B cell (primary cell): ENCODE measurements around the gene MEF2C. TPM values are rescaled to one million over a fixed set of nuclear protein-coding genes. Genes with fewer than 3 reads are reported as not detected.

ENCODE experiments used
- ATAC-seq: fragments of 200-7000 bp; cut with Tn5 transposase; one replicate; pipeline ENCODE4 v1.10.0; 2021; ENCODE audit warnings: low read depth, mild to moderate bottlenecking, moderate number of reproducible peaks, moderate library complexity
- CTCF ChIA-PET: fragments of 350-600 bp; sonication (Branson Sonifier 250); formaldehyde crosslinking; loops from one replicate; lab custom pipeline; 2021; ENCODE audit warnings: antibody characterized with exemption, inconsistent platforms; lab: Charles Lee
- POLR2A ChIA-PET: fragments of 350-600 bp; sonication (Branson Sonifier 250); formaldehyde crosslinking; loops from one replicate; lab custom pipeline; 2021; ENCODE audit warnings: antibody characterized with exemption; lab: Charles Lee
- DNase-seq: peaks from one replicate; pipeline ENCODE4 v3.0.0; 2013
- H2AFZ ChIP-seq: 2 replicates; pipeline ENCODE4 v1.6.1; 2012; ENCODE audit warnings: mild to moderate bottlenecking, low read depth, low read length; ENCODE audit not compliant: insufficient read depth, poor library complexity, severe bottlenecking
- H3K27ac ChIP-seq, 2 donors: 1 replicate in 1 of 2; 2 replicates in 1 of 2; pipeline ENCODE4 v1.5.1; 2012 to 2013; ENCODE audit warnings: low read length in 2 of 2, mild to moderate bottlenecking in 2 of 2, moderate library complexity in 1 of 2
- H3K27me3 ChIP-seq, 4 experiments: fragments of 200-600 bp in 1 of 4; sonication (generic) in 1 of 4; replicated peaks in 1 of 4; 1 replicate in 2 of 4; 2 replicates in 2 of 4; pipeline versions ENCODE4 v1.6.1 to v1.7.0; 2013 to 2016; ENCODE audit warnings: low read length in 3 of 4, mild to moderate bottlenecking in 2 of 4, mixed read lengths in 1 of 4, moderate library complexity in 1 of 4; ENCODE audit not compliant: insufficient read depth in 4 of 4, control insufficient read depth in 3 of 4; ENCODE audit errors: control extremely low read depth in 1 of 4
- H3K36me3 ChIP-seq, 2 experiments: replicated peaks in 1 of 2; 1 replicate in 1 of 2; 2 replicates in 1 of 2; pipeline versions ENCODE4 v1.6.1 to v1.7.1; 2013; ENCODE audit warnings: low read length in 1 of 2; ENCODE audit not compliant: insufficient read depth in 2 of 2, control insufficient read depth in 1 of 2; ENCODE audit errors: control extremely low read depth in 1 of 2, extremely low read depth in 1 of 2
- H3K4me1 ChIP-seq, 2 donors: fragments of 200-600 bp in 1 of 2; sonication (generic) in 1 of 2; 1 replicate in 1 of 2; 2 replicates in 1 of 2; pipeline versions ENCODE4 v1.5.1 to v1.6.1; 2013 to 2017; ENCODE audit warnings: low read length in 2 of 2; ENCODE audit not compliant: control insufficient read depth in 2 of 2, insufficient read depth in 2 of 2
- H3K4me2 ChIP-seq: replicated peaks from 2 replicates; pipeline ENCODE3; 2012; ENCODE audit warnings: mild to moderate bottlenecking, low read depth, low read length; ENCODE audit not compliant: poor library complexity, severe bottlenecking
- H3K4me3 ChIP-seq, 5 experiments: fragments of 200-600 bp in 1 of 5; sonication (generic) in 1 of 5; 1 replicate in 3 of 5; 2 replicates in 2 of 5; pipeline versions ENCODE4 v1.5.1 to v1.7.0; 2011 to 2016; ENCODE audit warnings: low read length in 4 of 5, mild to moderate bottlenecking in 4 of 5, low read depth in 2 of 5, control low read depth in 1 of 5, moderate library complexity in 1 of 5; ENCODE audit not compliant: insufficient read depth in 1 of 5; ENCODE audit errors: control extremely low read depth in 1 of 5, extremely low read depth in 1 of 5
- H3K79me2 ChIP-seq: fragments of 200-600 bp; sonication (generic); one replicate; pipeline ENCODE4 v1.6.0; 2016; ENCODE audit warnings: low read length; ENCODE audit not compliant: control insufficient read depth, insufficient read depth
- H3K9ac ChIP-seq: fragments of 200-600 bp; sonication (generic); 2 replicates; pipeline ENCODE4 v1.6.1; 2017; ENCODE audit warnings: mild to moderate bottlenecking, low read length, moderate library complexity
- H3K9me3 ChIP-seq, 3 donors: one replicate each; pipeline versions ENCODE4 v1.6.1 to v1.7.1; 2013; ENCODE audit warnings: low read length in 2 of 3; ENCODE audit not compliant: control insufficient read depth in 2 of 3, insufficient read depth in 1 of 3; ENCODE audit errors: control extremely low read depth in 1 of 3
- H4K20me1 ChIP-seq: 2 replicates; pipeline ENCODE4 v1.6.0; 2012; ENCODE audit warnings: mild to moderate bottlenecking, low read length; ENCODE audit not compliant: insufficient read depth, control insufficient read depth, poor library complexity, severe bottlenecking
- H3K27ac Mint-ChIP-seq: one replicate; pipeline ENCODE4 v1.8.0; 2021; ENCODE audit warnings: mixed read lengths
- H3K27me3 Mint-ChIP-seq: one replicate; pipeline ENCODE4 v1.8.0; 2021; ENCODE audit warnings: mixed read lengths
- H3K4me1 Mint-ChIP-seq: one replicate; pipeline ENCODE4 v1.8.0; 2021; ENCODE audit warnings: mixed read lengths
- H3K4me3 Mint-ChIP-seq: one replicate; pipeline ENCODE4 v1.8.0; 2021; ENCODE audit warnings: mixed read lengths
- H3K9me3 Mint-ChIP-seq: one replicate; pipeline ENCODE4 v1.8.0; 2022; ENCODE audit warnings: mixed read lengths; ENCODE audit not compliant: insufficient read depth
- CTCF ChIP-seq: fragments of 200-600 bp; IDR thresholded peaks from one replicate; pipeline ENCODE4 v1.8.0; 2022; ENCODE audit warnings: antibody characterized with exemption, mild to moderate bottlenecking
- EZH2 ChIP-seq: IDR thresholded peaks from 2 replicates; pipeline ENCODE4 v1.6.1; 2012; ENCODE audit warnings: borderline replicate concordance, low read depth, mild to moderate bottlenecking, moderate library complexity, low read length; ENCODE audit not compliant: insufficient read depth, poor library complexity, severe bottlenecking
- WGBS: methylation state at CpG from one replicate; pipeline ENCODE4 v1.1.5; 2013; ENCODE audit warnings: missing lambda C conversion rate; ENCODE audit not compliant: insufficient coverage; 5-methylcytosine and 5-hydroxymethylcytosine counted together
- intact Hi-C: fragments of 100-400 bp; cut with micrococcal nuclease; formaldehyde crosslinking; loops from one replicate; pipeline ENCODE4 v1.10.0; 2022
- polyA plus RNA-seq: library from polyadenylated mRNA; depleted of rRNA; stranded (reverse); fragments of >200 nt; gene quantifications from 2 replicates; pipeline ENCODE4 v1.2.3, GENCODE V29; 2012
- total RNA-seq, 2 donors: library from RNA; stranded (reverse); fragments of 120-200 nt in 1 of 2; gene quantifications; 1 replicate in 1 of 2; 2 replicates in 1 of 2; pipeline versions ENCODE4 v1.2.3 to v1.2.4, GENCODE V29; 2013 to 2022

The MEF2C gene
- total and polyA plus RNA-seq, 2 donors (not counting 1 experiment from before 2014, with no cell fraction given) = 97.4 to 354 TPM

- Mint-ChIP-seq H3K27me3 (no peaks in the 10 kb centered on the region), H3K9me3 (no peaks in the 10 kb centered on the region), H3K27ac (peak overlapping the region; percentile 94), H3K4me1 (peaks cover 83% of the 10 kb centered on the region), H3K4me3 (peak overlapping the region; percentile 82)
- ChIA-PET POLR2A (interaction anchor here (0.7 to 0.8 kb wide), 3 partner anchors 11 to 63 kb away, joined by 3 to 5 read pairs (median 3); no protein-coding TSS in a partner anchor), CTCF (interaction anchor here (1.0 to 1.5 kb wide), 6 partner anchors 13 to 77 kb away, joined by 3 to 8 read pairs (median 4); partner anchors contain the start of gene MEF2C)
- Histone ChIP-seq H3K9ac (peak overlapping the region; percentile 49), H3K27ac (peak overlapping the region; percentile 92 to 94), H3K4me2 (peak overlapping the region; percentile 71), H3K9me3 (no peaks in the 10 kb centered on the region), H3K27me3 (no peaks in the 10 kb centered on the region), H3K4me1 (peaks cover 72 to 94% of the 10 kb centered on the region in 2 donors), H3K79me2 (peaks cover 70% of the 10 kb centered on the region), H4K20me1 (no peaks in the 10 kb centered on the region), H2AFZ (peak overlapping the region; percentile 53), H3K36me3 (peaks cover 6 to 22% of the 10 kb centered on the region in 2 experiments), H3K4me3 (peak overlapping the region; percentile 4 to 61 (median 37))
- no CpG with 5 or more reads among the region's 5 CpGs for WGBS
- intact Hi-C loops = loop anchor here (2.0 to 5.0 kb wide), 2 partner anchors 517 to 617 kb away; no protein-coding TSS in a partner anchor
- no peak for ATAC-seq
- peak; percentile 35 for DNase-seq
- no peak for TF ChIP-seq CTCF
- TF ChIP-seq EZH2 = no peak
Observed at GRCh38 chr5:88825584-88826315, 57.2 kb downstream of the MEF2C start.
